ENCODE measurements around the gene CPLX1. TPM values are rescaled to one million over a fixed set of nuclear protein-coding genes. Genes with fewer than 3 reads are reported as not detected.

CPLX1 gene
- total RNA-seq, 5 donors from 2014 or later (not counting 1 experiment from before 2014, with no cell fraction given): 0.73 to 2.6 (median 1.2) TPM

- H3K27ac Mint-ChIP-seq: no peak overlapping the region
- H3K27me3 ChIP-seq (replicated peaks in 1 of 2; ENCODE audit: control insufficient read depth in 2 of 2, extremely low read depth in 1 of 2, insufficient read depth in 2 of 2, low read length in 1 of 2): peaks cover 0 to 85% of the 10 kb centered on the region in 2 experiments
- no peaks in the 10 kb centered on the region for H3K36me3 Mint-ChIP-seq
- no peaks in the 10 kb centered on the region for H3K36me3 ChIP-seq (ENCODE audit: control insufficient read depth in 2 of 2, extremely low read depth in 1 of 2, insufficient read depth in 1 of 2, low read length in 1 of 2)
- peaks cover 0 to 19% of the 10 kb centered on the region in 2 experiments for H3K4me1 ChIP-seq (ENCODE audit: control insufficient read depth in 1 of 2, extremely low read depth in 1 of 2, insufficient read depth in 2 of 2, low read length in 2 of 2)
- no peak overlapping the region for H3K27ac ChIP-seq (ENCODE audit: low read length)
- H3K4me3 Mint-ChIP-seq: no peak overlapping the region
- peaks cover 20 to 50% of the 10 kb centered on the region in 2 donors for H3K27me3 Mint-ChIP-seq
- no peak for DNase-seq
- no peak for ATAC-seq (replicated peaks in 1 of 4)
- POLR2A ChIA-PET: no interaction called here
- CTCF ChIA-PET: no interaction called here
- peaks cover 0 to 3% (median 0%) of the 10 kb centered on the region in 3 donors for H3K4me1 Mint-ChIP-seq
- H3K9me3 Mint-ChIP-seq: no peaks in the 10 kb centered on the region
- 55% methylated on average over 23 of the region's 24 CpGs for WGBS (ENCODE audit: insufficient coverage)
- H3K4me3 ChIP-seq (ENCODE audit: control insufficient read depth in 1 of 2, extremely low read depth in 1 of 2, low read length in 1 of 2): no peak overlapping the region
- H3K9me3 ChIP-seq: no peaks in the 10 kb centered on the region
These were observed 3.4 kb downstream of the CPLX1 start for GRCh38 chr4:822361-823175.

DNA sequence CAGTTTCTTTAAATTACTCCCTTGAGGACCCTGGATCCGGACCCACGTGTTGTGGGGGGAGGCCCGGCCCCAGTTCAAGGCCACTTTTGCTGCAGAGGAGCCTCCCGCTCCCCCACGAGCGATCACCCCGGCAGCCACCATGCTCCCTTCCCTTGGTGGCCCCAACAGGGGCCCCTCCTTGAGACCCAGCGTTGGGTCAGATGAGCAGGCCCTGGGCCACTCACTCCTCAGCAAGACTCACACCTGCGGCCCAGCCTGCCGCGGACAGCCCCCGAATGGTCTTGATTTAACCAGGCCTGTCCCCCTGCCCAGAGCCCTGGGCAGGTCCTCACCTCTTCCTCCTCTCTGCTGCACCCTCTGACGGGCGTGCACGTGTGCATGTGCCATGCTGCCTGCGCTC lies 4.3 kb downstream of the CPLX1 start:
- POLR2A ChIA-PET: no interaction called here

GRCh38 chr4:821181-821591 lies 4.7 kb downstream of the CPLX1 start:
- H3K36me3 Mint-ChIP-seq: no peaks in the 10 kb centered on the region
- H3K27ac ChIP-seq (ENCODE audit: low read length): no peak overlapping the region
- H3K9me3 Mint-ChIP-seq: no peaks in the 10 kb centered on the region
- H3K4me3 ChIP-seq (ENCODE audit: control insufficient read depth in 1 of 2, extremely low read depth in 1 of 2, low read length in 1 of 2): no peak overlapping the region
- no peaks in the 10 kb centered on the region for H3K9me3 ChIP-seq
- peaks cover 0 to 82% of the 10 kb centered on the region in 2 experiments for H3K27me3 ChIP-seq (replicated peaks in 1 of 2; ENCODE audit: control insufficient read depth in 2 of 2, extremely low read depth in 1 of 2, insufficient read depth in 2 of 2, low read length in 1 of 2)
- DNase-seq (no peak), ATAC-seq (replicated peaks in 1 of 4) (no peak)
- peaks cover 23 to 55% of the 10 kb centered on the region in 2 donors for H3K27me3 Mint-ChIP-seq
- ChIA-PET POLR2A (no interaction called here), CTCF (interaction anchor here in 1 of 2 donors (0.6 kb wide), 1 partner anchor 398 kb away, joined by 3 read pairs; no protein-coding TSS in a partner anchor)
- WGBS (ENCODE audit: insufficient coverage): 81% methylated on average over 22 of the region's 22 CpGs
- no peak overlapping the region for H3K27ac Mint-ChIP-seq
- H3K4me1 Mint-ChIP-seq: peaks cover 0 to 2% (median 0%) of the 10 kb centered on the region in 3 donors
- no peaks in the 10 kb centered on the region for H3K36me3 ChIP-seq (ENCODE audit: control insufficient read depth in 2 of 2, extremely low read depth in 1 of 2, insufficient read depth in 1 of 2, low read length in 1 of 2)
- peaks cover 0 to 11% of the 10 kb centered on the region in 2 experiments for H3K4me1 ChIP-seq (ENCODE audit: control insufficient read depth in 1 of 2, extremely low read depth in 1 of 2, insufficient read depth in 2 of 2, low read length in 2 of 2)
- H3K4me3 Mint-ChIP-seq: no peak overlapping the region

More for the DNA sequence above, 4.3 kb downstream of the CPLX1 start:
- peaks cover 0 to 79% of the 10 kb centered on the region in 2 experiments for H3K27me3 ChIP-seq (replicated peaks in 1 of 2; ENCODE audit: control insufficient read depth in 2 of 2, extremely low read depth in 1 of 2, insufficient read depth in 2 of 2, low read length in 1 of 2)
- Mint-ChIP-seq H3K27me3 (peaks cover 21 to 51% of the 10 kb centered on the region in 2 donors), H3K9me3 (no peaks in the 10 kb centered on the region), H3K4me3 (no peak overlapping the region), H3K36me3 (no peaks in the 10 kb centered on the region), H3K4me1 (peaks cover 0 to 2% (median 0%) of the 10 kb centered on the region in 3 donors), H3K27ac (no peak overlapping the region)
- peaks cover 0 to 13% of the 10 kb centered on the region in 2 experiments for H3K4me1 ChIP-seq (ENCODE audit: control insufficient read depth in 1 of 2, extremely low read depth in 1 of 2, insufficient read depth in 2 of 2, low read length in 2 of 2)
- no peaks in the 10 kb centered on the region for H3K9me3 ChIP-seq
- ATAC-seq (replicated peaks in 1 of 4) (no peak), DNase-seq (no peak)
- H3K4me3 ChIP-seq (ENCODE audit: control insufficient read depth in 1 of 2, extremely low read depth in 1 of 2, low read length in 1 of 2): no peak overlapping the region
- H3K36me3 ChIP-seq (ENCODE audit: control insufficient read depth in 2 of 2, extremely low read depth in 1 of 2, insufficient read depth in 1 of 2, low read length in 1 of 2): no peaks in the 10 kb centered on the region
- CTCF ChIA-PET: interaction anchor here in 1 of 2 donors (0.6 kb wide), 1 partner anchor 398 kb away, joined by 3 read pairs; no protein-coding TSS in a partner anchor
- WGBS (ENCODE audit: insufficient coverage): 82% methylated on average over 13 of the region's 16 CpGs
- no peak overlapping the region for H3K27ac ChIP-seq (ENCODE audit: low read length)

DNA sequence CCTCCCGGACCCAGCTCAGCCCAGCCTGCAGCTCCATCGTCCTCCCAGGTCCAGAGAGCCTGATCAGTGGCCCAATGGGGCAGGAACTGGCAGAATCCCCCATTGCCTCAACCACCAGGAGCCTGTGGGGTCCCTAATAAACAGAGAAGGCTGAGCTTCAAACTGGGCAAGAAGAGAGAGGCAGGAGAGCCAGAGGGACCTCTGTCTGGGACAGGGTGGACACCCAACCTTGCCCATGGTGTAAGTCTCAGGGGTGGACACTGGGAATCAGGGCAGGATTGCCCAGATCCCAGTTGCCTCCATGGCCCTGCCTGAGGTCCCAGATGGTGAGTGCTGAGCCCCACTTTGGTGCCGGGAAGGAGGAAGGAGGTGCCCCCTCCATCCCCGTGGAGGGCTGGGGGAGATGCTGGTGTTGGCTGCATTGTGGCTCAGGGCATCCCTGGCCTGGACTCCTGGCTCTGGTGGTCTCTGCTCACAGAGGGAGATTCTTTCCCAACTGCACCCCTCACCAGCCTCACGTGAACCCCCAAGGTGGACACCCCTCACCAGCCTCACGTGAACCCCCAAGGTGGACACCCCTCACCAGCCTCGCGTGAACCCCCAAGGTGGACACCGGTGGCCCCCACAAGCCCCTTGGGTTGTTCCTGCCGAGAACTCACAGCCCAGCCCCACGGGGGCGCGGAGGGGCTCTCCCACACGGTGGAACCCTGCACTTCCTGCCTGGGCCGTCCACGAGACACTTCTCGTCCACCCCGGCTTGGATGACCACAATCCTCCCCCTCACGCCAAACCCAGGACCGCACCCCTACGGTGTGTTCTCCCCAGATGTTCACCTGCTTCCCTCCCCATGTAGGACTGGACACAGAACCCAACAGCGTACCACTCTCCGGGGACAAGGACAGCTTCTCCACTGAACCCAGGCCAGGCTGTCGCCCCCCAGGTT lies 5.4 kb downstream of the CPLX1 start:
- ATAC-seq (replicated peaks in 1 of 4) (no peak), DNase-seq (no peak)
- Histone ChIP-seq H3K27me3 (replicated peaks in 1 of 2; ENCODE audit: control insufficient read depth in 2 of 2, extremely low read depth in 1 of 2, insufficient read depth in 2 of 2, low read length in 1 of 2) (peaks cover 2 to 82% of the 10 kb centered on the region in 2 experiments), H3K9me3 (no peaks in the 10 kb centered on the region), H3K4me1 (ENCODE audit: control insufficient read depth in 1 of 2, extremely low read depth in 1 of 2, insufficient read depth in 2 of 2, low read length in 2 of 2) (peaks cover 0 to 11% of the 10 kb centered on the region in 2 experiments), H3K27ac (ENCODE audit: low read length) (no peak overlapping the region), H3K36me3 (ENCODE audit: control insufficient read depth in 2 of 2, extremely low read depth in 1 of 2, insufficient read depth in 1 of 2, low read length in 1 of 2) (no peaks in the 10 kb centered on the region), H3K4me3 (ENCODE audit: control insufficient read depth in 1 of 2, extremely low read depth in 1 of 2, low read length in 1 of 2) (no peak overlapping the region)
- POLR2A ChIA-PET: no interaction called here
- H3K27ac Mint-ChIP-seq: no peak overlapping the region
- CTCF ChIA-PET: no interaction called here
- no peaks in the 10 kb centered on the region for H3K9me3 Mint-ChIP-seq
- peaks cover 0 to 2% (median 0%) of the 10 kb centered on the region in 3 donors for H3K4me1 Mint-ChIP-seq
- peaks cover 23 to 58% of the 10 kb centered on the region in 2 donors for H3K27me3 Mint-ChIP-seq
- H3K36me3 Mint-ChIP-seq: no peaks in the 10 kb centered on the region
- H3K4me3 Mint-ChIP-seq: no peak overlapping the region
- WGBS (ENCODE audit: insufficient coverage): 86% methylated on average over 20 of the region's 24 CpGs

- peaks cover 28 to 57% of the 10 kb centered on the region in 2 donors for H3K27me3 Mint-ChIP-seq
- ChIA-PET CTCF (no interaction called here), POLR2A (interaction anchor here in 1 of 2 donors (0.6 kb wide), 1 partner anchor 325 kb away, joined by 5 read pairs; no protein-coding TSS in a partner anchor)
- no peak for DNase-seq
- H3K9me3 Mint-ChIP-seq: no peaks in the 10 kb centered on the region
- Histone ChIP-seq H3K4me1 (ENCODE audit: control insufficient read depth in 1 of 2, extremely low read depth in 1 of 2, insufficient read depth in 2 of 2, low read length in 2 of 2) (peaks cover 0 to 4% of the 10 kb centered on the region in 2 experiments), H3K9me3 (no peaks in the 10 kb centered on the region), H3K36me3 (ENCODE audit: control insufficient read depth in 2 of 2, extremely low read depth in 1 of 2, insufficient read depth in 1 of 2, low read length in 1 of 2) (no peaks in the 10 kb centered on the region), H3K4me3 (ENCODE audit: control insufficient read depth in 1 of 2, extremely low read depth in 1 of 2, low read length in 1 of 2) (no peak overlapping the region), H3K27ac (ENCODE audit: low read length) (no peak overlapping the region), H3K27me3 (replicated peaks in 1 of 2; ENCODE audit: control insufficient read depth in 2 of 2, extremely low read depth in 1 of 2, insufficient read depth in 2 of 2, low read length in 1 of 2) (peaks cover 2 to 81% of the 10 kb centered on the region in 2 experiments)
- no peak overlapping the region for H3K4me3 Mint-ChIP-seq
- H3K4me1 Mint-ChIP-seq: peaks cover 0 to 2% (median 0%) of the 10 kb centered on the region in 3 donors
- H3K27ac Mint-ChIP-seq: no peak overlapping the region
- no peaks in the 10 kb centered on the region for H3K36me3 Mint-ChIP-seq
- WGBS (ENCODE audit: insufficient coverage): 80% methylated on average over 14 of the region's 20 CpGs
- ATAC-seq (replicated peaks in 1 of 4): no peak
These were observed 6.3 kb downstream of the CPLX1 start for GRCh38 chr4:819401-820229.

Measured in T-cell (primary cell).